ENCODE data around the gene CHST8.
"Not testable (repeated sequence)": the region's sequence is repeated elsewhere in the genome, so short reads cannot be mapped to it uniquely, and the experiment has no call there.

Gene CHST8

GRCh38 chr19:33644284-33644836 is 22.6 kb downstream of the CHST8 start:
- peaks cover 17% of the 10 kb centered on the region for H3K27me3 Mint-ChIP-seq
- no peak overlapping the region for H3K4me3 Mint-ChIP-seq
- H3K27ac Mint-ChIP-seq, result no peak overlapping the region
- H3K4me1 Mint-ChIP-seq (ENCODE audit: low read depth), result no peaks in the 10 kb centered on the region
- DNase-seq, result no peak
- no peaks in the 10 kb centered on the region for H3K9me3 Mint-ChIP-seq
- H3K36me3 Mint-ChIP-seq (ENCODE audit: low read depth), result no peaks in the 10 kb centered on the region

DNA sequence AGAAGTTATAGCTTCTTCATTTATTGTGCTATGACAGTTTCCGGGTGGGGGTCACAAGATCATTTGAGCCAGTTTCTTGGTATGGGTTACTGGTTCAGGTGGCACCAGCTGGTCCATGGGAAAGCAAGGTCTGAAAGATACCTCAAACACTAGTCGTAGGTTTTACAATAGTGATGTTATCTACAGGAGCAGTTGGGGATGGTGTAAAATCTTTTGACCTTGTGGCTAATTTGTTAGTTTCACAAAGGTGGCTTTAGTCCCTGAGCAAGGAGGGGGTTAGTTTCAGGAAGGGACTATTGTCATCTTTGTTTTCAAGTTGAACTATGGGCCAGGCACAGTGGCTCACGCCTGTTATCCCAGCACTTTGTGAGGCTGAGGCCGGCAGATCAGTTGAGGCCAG is 24.6 kb downstream of the CHST8 start:
- Mint-ChIP-seq H3K36me3 (ENCODE audit: low read depth) (no peaks in the 10 kb centered on the region), H3K4me3 (no peak overlapping the region), H3K9me3 (no peaks in the 10 kb centered on the region), H3K4me1 (ENCODE audit: low read depth) (no peaks in the 10 kb centered on the region), H3K27me3 (peaks cover 5% of the 10 kb centered on the region), H3K27ac (no peak overlapping the region)
- DNase-seq, result no peak

DNA sequence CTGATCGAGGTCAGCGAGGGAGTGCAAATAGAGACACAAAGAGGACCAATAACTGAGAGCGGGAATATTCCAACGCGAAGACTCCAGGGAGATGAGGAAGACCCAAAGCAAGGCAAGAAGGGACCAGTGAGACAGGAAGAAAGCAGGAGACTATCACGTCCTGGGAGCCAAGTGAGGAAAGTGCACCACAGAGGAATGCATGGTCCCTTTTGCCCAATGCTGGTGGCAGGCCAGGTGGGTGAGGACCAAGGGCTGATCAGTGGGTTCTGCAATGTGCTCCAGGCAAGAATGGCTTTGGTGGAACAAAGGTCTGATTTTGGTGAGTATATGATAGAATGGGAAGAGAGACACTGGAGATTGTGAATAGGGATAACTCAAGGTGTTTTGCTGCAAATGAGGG is 25.4 kb downstream of the CHST8 start:
- Mint-ChIP-seq H3K9me3 (no peaks in the 10 kb centered on the region), H3K4me3 (no peak overlapping the region), H3K36me3 (ENCODE audit: low read depth) (no peaks in the 10 kb centered on the region), H3K27ac (no peak overlapping the region), H3K27me3 (peaks cover 3% of the 10 kb centered on the region), H3K4me1 (ENCODE audit: low read depth) (no peaks in the 10 kb centered on the region)
- DNase-seq, result no peak

DNA sequence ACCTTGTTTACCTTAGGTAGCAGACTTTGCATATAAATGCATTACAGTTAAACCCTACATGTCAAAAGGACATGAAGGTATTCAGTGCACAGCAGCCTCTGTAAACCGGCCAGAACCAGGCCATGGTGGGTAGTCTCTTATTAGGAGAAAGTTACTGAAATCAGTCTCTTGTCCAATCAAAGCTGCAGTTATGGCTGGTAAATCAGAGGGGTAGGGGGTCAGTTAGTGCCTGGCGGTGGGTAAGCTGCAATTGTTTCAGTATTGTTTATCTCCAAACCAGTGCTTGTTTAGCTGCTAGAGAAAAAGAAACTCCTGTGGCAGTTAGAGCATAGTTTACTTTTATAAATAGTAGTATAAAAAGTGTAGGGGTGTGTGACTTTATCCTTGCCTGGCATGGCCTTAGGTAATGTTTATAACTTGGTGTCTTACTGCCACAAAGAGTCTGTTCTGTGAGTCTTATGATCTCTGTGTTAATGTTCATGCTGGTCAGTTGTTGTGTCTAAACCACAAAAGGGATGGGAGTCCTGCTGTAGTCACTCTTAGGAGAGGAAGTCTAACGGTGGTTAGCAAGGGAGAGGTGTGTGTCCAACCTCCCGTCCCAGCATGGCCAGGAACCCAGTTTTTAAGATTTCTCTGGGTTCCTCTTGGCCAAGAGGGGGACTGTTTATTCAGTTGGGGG is 28.0 kb downstream of the CHST8 start:
- Mint-ChIP-seq H3K9me3 (peaks cover 8% of the 10 kb centered on the region), H3K4me1 (ENCODE audit: low read depth) (no peaks in the 10 kb centered on the region), H3K4me3 (no peak overlapping the region), H3K27ac (no peak overlapping the region), H3K36me3 (ENCODE audit: low read depth) (no peaks in the 10 kb centered on the region), H3K27me3 (no peaks in the 10 kb centered on the region)
- DNase-seq, result no peak

- no peak overlapping the region for H3K27ac Mint-ChIP-seq
These were observed 31.9 kb downstream of the CHST8 start for GRCh38 chr19:33653684-33654083.

GRCh38 chr19:33654840-33655508 is 33.2 kb downstream of the CHST8 start:
- Mint-ChIP-seq H3K4me3 (no peak overlapping the region), H3K4me1 (ENCODE audit: low read depth) (no peaks in the 10 kb centered on the region), H3K27me3 (peaks cover 9% of the 10 kb centered on the region), H3K36me3 (ENCODE audit: low read depth) (no peaks in the 10 kb centered on the region), H3K9me3 (peaks cover 8% of the 10 kb centered on the region), H3K27ac (no peak overlapping the region)
- no peak for DNase-seq

More at GRCh38 chr19:33653684-33654083, 31.9 kb downstream of the CHST8 start:
- DNase-seq, result no peak
- Mint-ChIP-seq H3K36me3 (ENCODE audit: low read depth) (no peaks in the 10 kb centered on the region), H3K27me3 (peaks cover 6% of the 10 kb centered on the region), H3K4me3 (no peak overlapping the region), H3K4me1 (ENCODE audit: low read depth) (no peaks in the 10 kb centered on the region), H3K9me3 (peaks cover 8% of the 10 kb centered on the region)

GRCh38 chr19:33659835-33660234 is 38.1 kb downstream of the CHST8 start:
- DNase-seq, result no peak
- Mint-ChIP-seq H3K4me3 (no peak overlapping the region), H3K9me3 (no peaks in the 10 kb centered on the region)

DNA sequence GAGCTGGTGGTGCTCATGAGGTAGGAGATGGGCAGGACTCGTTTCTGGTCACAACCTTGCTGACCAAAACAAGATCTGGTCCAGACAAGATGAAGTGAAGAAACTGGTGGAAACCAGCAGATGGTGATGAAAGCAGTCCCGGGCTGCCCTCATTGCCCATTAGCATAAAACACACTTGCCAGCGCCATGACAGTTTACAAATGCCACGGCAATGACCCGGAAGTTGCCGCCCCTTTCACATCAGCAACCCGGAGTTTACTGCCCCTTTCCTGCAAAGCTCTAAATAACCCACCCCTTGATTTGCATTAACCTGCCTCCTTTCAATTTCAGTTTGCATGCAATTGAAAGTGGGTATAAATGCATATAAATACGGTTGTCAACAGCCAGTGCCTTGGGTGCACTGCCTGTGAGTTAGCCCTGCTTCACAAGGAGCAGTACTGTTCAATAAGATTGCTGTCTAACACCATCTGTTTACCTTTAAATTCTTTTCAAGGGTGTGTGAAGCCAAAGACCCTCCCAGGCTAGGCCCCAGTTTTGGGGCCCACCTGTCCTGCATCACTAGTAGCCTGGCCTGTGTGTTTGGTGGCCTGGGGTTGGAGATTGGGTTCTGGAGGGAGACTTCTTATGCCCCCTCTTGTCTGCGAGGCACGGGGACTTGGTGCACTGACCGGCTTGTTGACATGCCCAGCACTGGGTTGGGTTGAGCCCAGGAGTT is 38.8 kb downstream of the CHST8 start:
- Mint-ChIP-seq H3K27me3 (peaks cover 20% of the 10 kb centered on the region), H3K36me3 (ENCODE audit: low read depth) (no peaks in the 10 kb centered on the region), H3K4me1 (ENCODE audit: low read depth) (no peaks in the 10 kb centered on the region), H3K4me3 (no peak overlapping the region), H3K9me3 (no peaks in the 10 kb centered on the region), H3K27ac (no peak overlapping the region)
- no peak for DNase-seq

More at GRCh38 chr19:33659835-33660234, 38.1 kb downstream of the CHST8 start:
- H3K27ac Mint-ChIP-seq, result no peak overlapping the region
- peaks cover 23% of the 10 kb centered on the region for H3K27me3 Mint-ChIP-seq
- H3K4me1 Mint-ChIP-seq (ENCODE audit: low read depth), result no peaks in the 10 kb centered on the region
- H3K36me3 Mint-ChIP-seq (ENCODE audit: low read depth), result no peaks in the 10 kb centered on the region

DNA sequence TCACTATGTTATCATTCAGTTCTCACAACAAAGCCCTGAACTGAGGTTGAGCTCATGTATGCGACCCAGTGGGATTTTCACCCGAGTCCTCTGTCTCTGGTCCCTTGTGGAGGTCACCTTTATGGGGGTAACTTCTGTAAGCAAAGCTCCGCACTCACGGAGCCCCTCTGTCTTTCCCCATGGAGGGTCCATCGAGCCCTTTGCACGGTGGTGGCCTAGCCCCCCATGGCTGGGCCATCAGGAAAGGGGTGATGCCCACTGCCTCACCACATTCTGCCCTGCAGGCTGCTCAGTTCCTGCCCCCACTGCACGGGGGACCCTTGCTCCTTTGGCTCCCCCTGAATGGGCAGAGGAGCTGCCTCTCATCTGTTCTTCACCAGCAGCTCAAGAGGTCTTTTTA is 39.6 kb downstream of the CHST8 start:
- DNase-seq, result no peak

DNA sequence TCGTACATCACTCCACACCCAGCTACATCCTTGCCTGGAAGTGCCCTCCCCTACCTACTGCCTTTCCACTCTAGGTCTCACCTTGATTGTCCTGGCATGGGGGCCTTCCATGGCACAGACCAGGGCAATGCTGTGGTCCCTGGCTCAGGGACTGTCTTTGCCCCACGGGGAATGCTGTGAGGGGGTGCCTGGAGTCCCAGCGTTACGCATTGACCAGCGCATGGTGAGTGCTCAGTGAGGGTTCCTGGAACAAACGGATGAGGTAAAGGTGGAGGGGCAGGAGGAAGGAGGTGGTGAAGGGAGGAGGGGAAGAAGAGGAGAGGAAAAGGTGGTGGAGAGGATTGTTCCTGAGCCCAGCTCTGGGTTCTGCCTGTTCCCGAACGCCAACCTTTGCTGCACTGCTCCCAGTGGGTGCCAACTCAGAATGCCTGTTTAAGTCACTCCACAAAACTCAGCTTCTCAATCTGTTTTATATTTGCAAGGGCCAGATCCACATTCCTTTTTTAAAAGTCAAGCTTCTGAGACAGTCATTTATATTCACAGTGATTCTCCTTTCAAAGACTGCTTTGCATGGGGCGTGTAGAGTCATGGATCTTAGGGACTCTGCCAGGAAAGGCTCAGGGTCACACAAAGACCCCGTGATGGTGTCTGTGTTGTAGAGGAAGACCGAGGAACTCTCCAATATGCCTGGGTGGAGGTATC is 40.8 kb downstream of the CHST8 start:
- H3K27me3 Mint-ChIP-seq, result peaks cover 22% of the 10 kb centered on the region

More for the DNA sequence above, 39.6 kb downstream of the CHST8 start:
- no peak overlapping the region for H3K4me3 Mint-ChIP-seq
- no peaks in the 10 kb centered on the region for H3K9me3 Mint-ChIP-seq
- peaks cover 20% of the 10 kb centered on the region for H3K27me3 Mint-ChIP-seq
- no peaks in the 10 kb centered on the region for H3K4me1 Mint-ChIP-seq (ENCODE audit: low read depth)
- H3K27ac Mint-ChIP-seq, result no peak overlapping the region
- no peaks in the 10 kb centered on the region for H3K36me3 Mint-ChIP-seq (ENCODE audit: low read depth)

DNA sequence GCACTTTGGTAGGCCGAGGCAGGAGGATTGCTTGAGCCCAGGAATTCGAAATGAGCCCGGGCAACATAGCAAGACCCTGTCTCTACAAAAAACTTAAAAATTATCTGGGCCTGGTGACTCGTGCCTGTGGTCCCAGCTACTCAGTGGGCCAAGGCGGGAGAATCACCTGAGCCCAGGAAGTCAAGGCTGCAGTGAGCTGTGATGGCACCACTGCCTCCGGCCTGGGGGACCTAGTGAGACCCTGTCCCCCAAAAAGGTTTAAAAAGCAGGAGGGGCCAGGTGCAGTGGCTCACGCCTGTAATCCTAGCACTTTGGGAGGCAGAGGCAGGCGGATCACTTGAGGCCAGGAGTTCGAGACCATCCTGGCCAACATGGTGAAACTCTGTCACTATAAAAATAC is 41.6 kb downstream of the CHST8 start:
- not testable (repeated sequence) for H3K4me3 Mint-ChIP-seq; H3K27ac Mint-ChIP-seq; H3K9me3 Mint-ChIP-seq; H3K4me1 Mint-ChIP-seq (ENCODE audit: low read depth); DNase-seq; H3K36me3 Mint-ChIP-seq (ENCODE audit: low read depth)
- H3K27me3 Mint-ChIP-seq, result peaks cover 22% of the 10 kb centered on the region

More for the DNA sequence above, 40.8 kb downstream of the CHST8 start:
- Mint-ChIP-seq H3K27ac (no peak overlapping the region), H3K36me3 (ENCODE audit: low read depth) (no peaks in the 10 kb centered on the region), H3K9me3 (no peaks in the 10 kb centered on the region), H3K4me3 (no peak overlapping the region), H3K4me1 (ENCODE audit: low read depth) (no peaks in the 10 kb centered on the region)
- no peak for DNase-seq

DNA sequence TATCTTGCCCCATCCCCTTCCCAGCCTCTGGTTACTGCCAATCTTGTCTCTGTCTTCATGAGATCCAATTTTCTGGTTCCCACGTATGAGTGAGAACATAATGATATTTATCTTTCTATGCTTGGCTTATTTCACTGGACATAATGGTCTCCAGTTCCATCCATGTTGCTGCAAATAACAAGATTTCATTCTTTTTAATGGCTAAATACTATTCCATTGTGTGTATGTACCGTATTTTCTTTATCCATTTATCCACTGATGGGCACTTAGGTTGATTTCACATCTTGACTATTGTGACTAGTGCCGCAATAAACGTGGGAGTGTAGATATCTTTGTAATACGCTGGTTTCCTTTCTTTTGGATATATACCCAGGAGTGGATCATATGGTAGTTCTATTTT is 43.0 kb downstream of the CHST8 start:
- no peak overlapping the region for H3K27ac Mint-ChIP-seq
- H3K36me3 Mint-ChIP-seq (ENCODE audit: low read depth), result no peaks in the 10 kb centered on the region
- peaks cover 19% of the 10 kb centered on the region for H3K27me3 Mint-ChIP-seq
- no peak overlapping the region for H3K4me3 Mint-ChIP-seq
- H3K4me1 Mint-ChIP-seq (ENCODE audit: low read depth), result no peaks in the 10 kb centered on the region
- no peak for DNase-seq
- no peaks in the 10 kb centered on the region for H3K9me3 Mint-ChIP-seq

DNA sequence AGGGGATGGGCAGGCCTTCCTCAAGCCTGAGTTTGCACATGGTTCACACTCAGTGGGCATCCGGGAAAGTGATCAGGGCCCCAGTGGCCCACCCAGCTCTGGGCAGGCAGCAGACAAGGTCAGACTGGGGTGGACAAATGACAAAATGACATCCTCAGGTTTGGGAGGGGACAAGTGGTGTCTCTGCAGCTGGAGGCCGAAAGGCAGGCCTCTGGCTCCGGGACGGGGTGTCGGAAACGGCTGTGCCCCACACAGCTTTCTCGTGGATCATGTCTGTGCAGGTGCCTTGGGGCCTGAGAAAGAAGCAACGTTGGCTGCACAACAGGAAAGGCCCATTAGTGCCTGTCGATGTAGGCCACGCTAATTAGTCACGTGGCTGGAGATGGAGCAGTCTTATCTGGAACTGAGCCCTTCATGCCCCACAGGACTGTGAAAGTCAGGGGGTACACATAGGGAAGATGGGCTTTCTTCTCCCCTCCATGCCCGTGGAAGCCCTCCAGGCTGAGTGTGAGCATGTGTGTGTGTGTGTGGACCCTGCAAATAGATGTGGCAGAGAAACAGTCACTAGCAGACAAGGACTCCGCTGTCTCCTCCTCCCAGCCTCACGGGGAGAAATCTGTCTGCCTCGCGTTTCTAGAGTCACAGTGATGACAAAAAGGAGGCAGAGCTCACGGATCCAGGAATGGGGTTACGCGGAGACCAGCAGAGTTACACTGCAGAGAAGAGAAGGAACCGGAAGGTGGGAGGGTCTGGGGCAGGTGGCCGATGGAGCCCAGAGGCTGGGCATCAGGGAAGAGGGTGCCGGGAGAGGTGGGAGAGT is 44.2 kb downstream of the CHST8 start:
- Mint-ChIP-seq H3K4me1 (ENCODE audit: low read depth) (no peaks in the 10 kb centered on the region), H3K36me3 (ENCODE audit: low read depth) (no peaks in the 10 kb centered on the region), H3K4me3 (no peak overlapping the region), H3K27me3 (peaks cover 9% of the 10 kb centered on the region), H3K27ac (no peak overlapping the region), H3K9me3 (no peaks in the 10 kb centered on the region)
- DNase-seq, result no peak
